GM21447 (cell line): ENCODE measurements around the gene PTGER3.

ENCODE experiments used
- ATAC-seq: cut with Tn5 transposase; IDR thresholded peaks from one replicate; pipeline ENCODE4 v1.9.1; 2021; ENCODE audit not compliant: unreplicated experiment

Gene PTGER3

DNA sequence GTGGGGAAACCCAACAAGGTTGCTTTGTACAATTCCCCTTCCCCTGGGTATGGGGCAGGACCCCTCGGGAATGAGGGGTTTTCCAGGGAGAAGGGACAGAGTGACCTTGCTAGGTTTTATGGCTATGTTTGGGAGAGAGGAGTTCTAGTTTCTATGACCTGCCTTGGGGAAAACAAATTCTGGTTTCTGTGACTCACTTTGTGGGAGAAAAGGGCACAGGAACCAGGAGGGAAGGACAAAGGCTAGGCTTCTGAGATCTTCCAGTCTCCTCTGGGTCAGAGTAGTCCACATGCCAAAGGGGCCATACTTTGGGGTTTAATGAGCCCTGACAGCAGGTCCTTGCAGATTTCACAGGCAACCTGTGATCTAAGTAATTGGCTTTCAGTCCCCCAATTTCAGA lies 5.5 kb upstream of the PTGER3 start:
- no peak for ATAC-seq

DNA sequence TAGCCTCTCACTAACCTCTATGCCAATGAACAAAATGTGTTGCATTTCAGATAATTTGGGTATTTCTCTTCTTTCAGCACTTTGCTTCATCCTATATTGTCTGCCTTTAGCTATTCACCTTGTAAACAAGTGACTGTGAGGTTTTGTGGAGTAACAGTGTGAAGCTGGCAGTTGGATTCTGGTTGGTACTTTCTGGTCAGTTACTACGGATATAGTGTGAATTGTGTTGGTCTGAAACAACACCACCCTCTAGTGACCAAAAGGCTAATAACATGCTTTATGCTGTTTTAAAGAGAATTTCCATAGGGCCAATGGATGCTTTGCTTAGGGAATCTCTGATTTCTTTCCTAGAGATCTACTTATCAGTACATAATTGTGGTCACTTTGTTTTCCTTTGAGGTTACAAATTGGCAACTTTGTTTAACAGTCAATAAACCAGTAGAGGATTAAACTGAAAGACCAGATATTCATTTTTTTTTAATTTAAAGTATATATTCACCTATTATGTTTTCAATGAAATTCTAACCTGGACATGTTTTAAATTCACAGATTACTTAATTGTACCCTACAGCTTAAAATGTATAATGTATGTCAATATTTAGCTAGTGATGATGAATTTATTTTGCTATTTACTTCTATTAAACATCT lies 2.5 kb upstream of the PTGER3 start:
- ATAC-seq, result peak; percentile 55

DNA sequence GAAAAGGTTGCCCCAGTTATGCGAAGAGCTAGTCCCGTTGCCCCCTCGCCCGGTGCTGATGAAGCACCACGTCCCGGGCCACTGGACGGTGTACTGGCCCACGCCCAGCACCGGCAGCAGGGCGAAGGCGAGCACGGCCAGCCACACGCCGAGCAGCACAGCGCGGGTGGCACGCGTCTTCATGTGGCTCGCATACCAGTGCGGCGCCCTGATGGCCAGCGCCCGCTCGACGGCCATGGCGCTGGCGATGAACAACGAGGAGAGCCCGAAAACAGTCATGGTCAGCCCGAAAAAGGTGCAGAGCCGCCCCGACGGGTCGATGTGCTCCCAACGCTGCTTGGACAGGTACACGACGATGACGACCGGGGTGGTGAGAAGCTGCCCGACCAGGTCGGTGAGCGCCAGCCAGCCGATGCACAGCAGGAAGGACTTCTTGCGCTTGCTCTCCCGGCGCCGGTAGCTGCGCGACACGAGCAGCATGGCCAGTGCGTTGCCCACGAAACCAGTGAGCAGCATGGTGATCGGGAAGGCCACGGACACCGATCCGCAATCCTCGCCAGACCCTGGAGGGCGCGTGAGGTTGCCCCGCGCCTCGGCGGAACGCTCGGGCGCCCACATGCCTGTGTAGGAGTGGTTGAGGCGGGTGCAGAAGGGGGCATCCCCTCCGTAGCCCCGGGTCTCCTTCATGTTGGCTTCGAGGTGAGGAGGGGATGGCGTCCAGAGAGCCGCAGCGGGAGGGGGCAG lies 553 bp downstream of the PTGER3 start:
- peak; percentile 15 for ATAC-seq

DNA sequence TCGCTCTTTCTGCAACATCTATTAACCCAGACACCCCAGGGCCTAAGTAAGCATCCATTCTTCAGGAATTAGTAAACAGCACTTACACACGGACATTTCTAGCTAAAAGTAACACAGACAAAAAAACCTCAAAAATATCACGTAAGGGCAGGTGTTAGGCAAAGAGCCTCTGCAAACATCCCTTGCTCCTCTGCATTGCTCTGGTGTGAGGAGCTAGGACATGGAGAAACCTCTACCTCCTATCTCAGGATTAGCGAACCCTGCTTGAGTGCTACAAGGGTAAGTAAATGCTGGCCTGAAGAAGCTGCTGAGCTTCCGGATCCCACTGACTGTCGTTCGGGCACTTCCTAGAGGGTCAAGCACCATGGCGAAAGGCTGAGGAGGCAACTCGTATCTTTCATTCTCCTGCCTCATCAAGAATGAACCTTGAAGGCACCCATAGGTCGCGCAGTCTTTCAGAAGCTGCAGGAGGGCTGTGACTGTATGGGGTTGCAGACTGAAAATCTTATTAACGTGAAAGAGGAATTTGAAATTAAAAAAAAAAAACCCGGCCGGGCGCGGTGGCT lies 2.1 kb downstream of the PTGER3 start:
- no peak for ATAC-seq

DNA sequence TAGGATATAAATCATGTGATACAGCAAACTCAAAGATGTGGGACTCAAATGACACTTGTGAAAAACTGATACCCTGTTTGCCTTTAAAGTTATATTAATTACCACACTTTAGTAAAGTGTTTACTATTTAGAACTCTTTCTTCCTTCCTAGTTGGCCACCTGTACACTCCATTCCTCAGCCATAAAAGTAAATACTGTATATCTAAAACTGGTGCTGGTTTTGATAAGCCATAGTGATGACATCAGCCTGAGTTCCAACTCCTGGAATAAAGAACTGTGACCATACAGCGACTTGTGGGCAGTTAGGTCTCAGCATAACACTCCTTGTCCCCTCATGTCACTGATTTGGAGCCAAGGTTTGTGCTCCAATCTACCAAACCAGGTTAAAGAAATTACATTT lies 2.8 kb downstream of the PTGER3 start:
- no peak for ATAC-seq

DNA sequence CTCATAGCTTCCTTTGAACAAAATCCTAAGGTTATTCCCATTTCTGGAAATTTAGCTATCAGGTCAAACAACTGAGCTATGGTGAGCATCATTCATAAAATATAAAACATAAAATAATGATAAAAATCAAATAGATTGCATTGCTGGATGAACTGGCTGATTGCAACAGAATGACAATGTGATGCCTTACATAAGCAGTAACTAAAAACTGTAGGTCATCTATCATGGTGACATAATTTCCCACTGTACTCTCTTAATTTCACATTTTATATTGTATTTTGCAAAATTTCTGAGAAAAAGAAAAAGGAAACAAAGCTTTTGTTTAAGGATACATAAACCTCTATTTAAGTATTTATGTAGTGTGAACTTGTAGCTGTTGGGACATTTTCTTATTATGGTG lies 4.6 kb downstream of the PTGER3 start:
- ATAC-seq, result no peak

DNA sequence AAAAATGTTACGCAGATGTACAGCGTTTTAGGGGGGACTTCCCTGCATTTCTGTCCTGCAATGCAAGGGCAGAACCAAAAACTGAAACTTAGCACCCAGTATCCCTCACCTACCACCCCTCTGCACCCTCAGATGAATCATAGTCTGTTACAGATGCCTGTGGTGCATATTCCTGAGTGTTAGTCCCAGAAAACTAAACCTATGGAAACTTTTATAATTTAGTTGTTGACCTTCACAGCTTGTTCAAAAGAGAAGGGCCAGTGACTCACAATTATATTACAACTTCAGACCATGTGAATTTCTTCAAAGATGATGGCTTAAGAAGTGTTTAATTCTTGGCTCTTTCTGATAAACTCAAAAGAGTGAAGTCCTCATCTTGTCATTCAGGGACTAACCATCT lies 5.8 kb downstream of the PTGER3 start:
- no peak for ATAC-seq

DNA sequence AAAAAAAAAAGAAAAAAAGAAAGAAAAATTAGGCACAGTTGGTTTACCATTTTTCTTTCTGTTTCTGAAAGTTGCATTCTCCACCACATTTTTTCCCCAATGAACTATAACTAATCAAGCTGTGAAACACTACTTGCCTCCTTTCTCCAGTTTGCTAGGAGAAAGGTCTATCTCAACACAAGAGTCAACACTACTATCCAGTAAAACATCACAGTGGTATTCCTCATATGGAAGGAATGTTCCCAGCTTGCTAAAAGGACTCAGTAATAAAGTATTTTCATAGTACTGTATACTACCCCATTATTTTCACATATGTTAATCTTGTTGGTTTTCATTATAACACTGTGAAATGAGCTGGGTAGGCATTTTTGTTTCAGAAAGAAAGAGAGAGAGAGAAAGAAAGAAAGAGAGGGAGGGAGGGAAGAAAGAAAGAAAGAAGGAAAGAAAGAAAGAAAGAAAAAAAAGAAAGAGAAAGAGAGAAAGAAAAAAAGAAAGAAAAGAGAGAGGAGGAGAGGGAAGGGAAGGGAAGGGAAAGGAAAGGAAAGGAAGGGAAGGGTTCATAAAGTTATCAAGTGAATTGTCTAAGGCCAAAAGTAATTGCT lies 7.9 kb downstream of the PTGER3 start:
- no peak for ATAC-seq

DNA sequence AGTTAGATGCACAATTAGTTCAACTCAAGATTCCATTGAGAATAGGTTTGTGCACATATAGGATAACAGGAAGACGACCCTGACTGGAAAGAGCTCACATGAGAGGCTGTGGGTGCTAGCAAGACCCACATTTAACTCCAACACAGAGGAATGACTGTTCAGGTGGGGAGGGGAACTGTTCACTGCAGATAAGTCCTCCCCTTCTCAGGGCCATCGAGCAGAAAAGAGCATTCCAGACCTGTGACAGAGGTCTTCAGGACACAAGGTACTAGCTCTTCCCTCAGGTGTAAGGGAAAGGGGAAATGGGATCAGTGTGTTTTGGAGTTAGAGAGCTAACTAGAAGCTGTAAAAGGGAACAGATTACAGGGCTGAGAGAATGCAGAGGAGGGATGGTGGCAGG lies 8.7 kb downstream of the PTGER3 start:
- ATAC-seq, result no peak

DNA sequence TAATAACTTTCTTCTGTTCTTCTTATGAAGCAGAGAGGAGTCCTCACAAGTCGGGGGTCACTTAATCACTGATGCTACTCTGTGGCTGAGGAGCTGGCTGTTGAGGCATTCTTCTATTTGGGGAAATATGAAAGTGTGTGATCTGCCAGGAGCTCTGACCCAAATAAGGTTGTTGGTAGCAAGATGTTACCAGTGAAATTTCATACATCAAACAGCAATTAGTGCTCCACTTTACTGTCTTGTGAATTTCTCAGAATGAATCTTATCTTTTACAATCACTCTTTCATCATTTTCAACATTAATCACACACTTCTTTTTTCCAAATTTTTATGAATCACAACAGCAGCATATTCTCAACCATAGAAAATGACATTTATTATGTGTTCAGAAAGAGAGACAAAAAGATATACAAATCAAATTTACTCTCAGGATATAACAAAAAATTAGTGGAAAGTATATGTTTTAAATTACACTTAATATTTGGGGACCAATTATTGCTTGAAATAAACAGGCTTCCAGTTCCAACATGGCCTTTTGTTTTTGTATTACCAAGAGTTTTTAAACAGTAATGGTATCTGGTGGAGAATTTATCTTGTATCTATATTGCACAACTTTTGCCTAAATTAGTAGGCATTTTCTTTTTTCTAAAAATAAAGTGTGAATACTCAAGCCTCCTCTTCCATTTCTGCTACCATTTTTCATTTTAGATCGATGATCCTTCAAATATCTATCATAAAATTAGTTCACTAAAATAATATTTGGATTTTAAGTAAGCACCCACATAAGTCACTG lies 9.6 kb downstream of the PTGER3 start:
- no peak for ATAC-seq

DNA sequence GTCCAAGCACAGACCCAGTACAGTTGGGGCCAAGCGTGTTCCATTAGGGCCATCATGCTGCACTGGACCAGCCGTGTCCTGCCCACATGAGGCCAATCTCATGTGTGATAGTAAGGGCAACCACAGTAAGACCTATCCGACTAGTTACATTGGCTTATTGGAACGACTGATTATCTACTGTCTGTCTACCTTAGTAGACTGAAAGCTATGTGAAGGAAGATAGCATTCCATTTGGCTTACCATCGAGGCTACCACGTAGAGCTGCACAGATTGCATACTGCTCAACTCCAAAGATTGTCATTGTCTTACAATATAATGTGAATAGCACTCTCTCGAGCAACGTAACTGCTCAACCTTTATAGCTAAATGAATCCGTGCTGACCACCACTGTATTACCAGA lies 10.6 kb downstream of the PTGER3 start:
- no peak for ATAC-seq

DNA sequence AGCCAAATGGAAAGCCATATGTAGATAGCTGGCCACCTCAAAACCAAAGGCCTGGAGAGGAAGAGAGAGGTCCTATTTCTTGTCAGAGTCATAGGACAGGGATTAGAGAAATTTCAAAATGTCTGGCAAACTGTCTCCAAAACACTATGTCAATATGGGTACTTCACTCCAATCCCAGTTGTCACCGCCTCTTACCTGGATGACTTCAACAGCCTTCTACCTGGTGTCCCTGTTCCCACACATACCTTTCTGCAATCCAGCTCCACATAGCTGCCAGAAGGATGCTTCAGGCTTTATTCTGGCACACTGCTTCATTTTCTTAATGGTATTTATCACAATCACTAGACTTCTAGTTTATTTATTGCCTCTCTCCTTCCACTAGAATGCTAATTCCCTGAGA lies 14.5 kb downstream of the PTGER3 start:
- no peak for ATAC-seq

DNA sequence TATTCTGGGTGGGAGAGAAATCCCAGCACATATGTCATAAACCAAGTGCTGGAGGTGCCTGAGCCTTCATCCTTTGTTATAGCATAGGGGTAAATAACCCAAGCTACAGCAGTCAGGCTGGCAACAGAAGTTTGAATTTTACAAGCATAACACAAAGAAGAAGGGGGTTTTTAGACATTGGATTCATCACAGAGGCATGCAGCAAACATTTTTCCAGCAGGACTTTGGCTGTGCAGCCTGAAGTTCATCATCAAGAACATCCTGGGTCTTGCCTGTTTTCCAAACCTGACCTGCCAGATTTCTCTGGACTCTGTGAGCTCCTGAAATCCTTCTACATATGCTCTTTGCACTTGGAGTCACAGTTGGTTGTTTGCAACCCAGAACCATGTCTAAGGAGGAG lies 16.2 kb downstream of the PTGER3 start:
- ATAC-seq, result no peak

DNA sequence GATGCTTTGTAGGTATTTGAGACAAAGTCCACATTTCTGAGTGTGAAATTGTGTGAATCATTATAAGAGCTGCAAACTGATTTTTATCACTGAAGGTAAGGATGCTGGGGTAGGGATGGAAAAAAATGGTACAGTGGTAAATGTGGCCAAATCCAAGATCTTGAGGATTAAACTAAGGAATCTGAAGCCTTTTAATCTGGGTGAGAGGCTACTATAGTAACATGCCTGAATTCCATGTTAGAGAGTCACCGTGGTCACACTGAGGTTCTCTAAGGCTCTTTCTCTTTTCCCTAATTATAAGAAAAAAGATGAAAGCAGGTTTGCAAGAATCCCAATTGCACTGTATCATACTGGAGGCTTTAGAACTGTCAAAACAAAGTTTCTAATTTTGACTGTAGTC lies 17.6 kb downstream of the PTGER3 start:
- ATAC-seq, result no peak

DNA sequence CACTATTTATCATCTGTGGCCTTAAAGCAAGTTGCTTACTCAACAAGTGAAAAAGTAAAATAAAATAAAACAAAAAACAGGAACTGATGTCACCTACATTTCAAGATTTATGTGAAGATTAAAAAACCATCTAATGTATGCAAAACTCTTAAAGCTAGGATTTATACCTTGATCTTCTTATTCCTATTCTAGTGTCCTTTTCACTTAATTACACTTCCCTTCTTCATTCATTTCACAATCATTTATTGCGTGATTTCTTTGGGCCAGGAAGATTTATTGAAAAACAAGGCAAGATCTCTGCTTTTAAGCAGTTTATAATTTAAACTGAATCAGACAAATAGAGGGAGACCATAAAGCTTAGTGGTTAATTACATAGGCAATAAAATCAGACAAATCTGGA lies 18.6 kb downstream of the PTGER3 start:
- no peak for ATAC-seq

DNA sequence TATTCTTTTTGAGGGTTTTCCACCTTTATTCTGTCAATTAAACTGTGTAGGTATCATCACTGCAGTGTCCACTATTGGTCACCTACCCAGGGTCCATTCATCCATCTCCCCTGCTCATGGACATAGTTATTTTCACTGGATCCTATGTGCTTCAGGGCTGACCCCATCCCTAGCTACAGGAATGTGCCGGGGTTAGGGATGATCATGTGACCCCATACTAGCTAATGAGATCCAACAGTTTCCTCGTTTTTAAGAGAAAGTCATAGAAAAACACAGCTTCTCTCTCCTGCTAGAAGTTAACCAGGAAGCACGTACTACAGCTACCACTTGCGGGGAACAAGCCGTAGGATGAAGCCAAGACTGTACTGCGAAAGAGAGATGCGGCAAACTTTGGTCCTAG lies 19.6 kb downstream of the PTGER3 start:
- ATAC-seq, result no peak

DNA sequence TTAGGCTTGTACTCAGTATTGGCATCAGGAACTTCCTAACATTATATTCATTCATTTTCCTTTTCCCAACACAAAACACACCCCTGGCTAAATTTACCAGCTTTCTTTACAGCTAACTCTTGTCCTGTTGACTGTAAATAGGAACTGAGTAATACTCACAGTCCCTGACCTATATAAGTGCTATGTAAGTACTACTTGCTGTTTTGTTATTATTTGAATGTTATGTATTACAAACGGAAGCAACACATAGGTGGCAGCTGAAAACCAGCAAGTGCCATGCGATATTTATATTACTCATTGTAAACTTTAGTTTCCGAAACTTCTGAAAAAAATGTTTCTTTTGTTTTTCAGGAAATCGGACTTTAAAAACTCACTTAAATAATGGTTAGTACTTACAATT lies 21.5 kb downstream of the PTGER3 start:
- no peak for ATAC-seq

DNA sequence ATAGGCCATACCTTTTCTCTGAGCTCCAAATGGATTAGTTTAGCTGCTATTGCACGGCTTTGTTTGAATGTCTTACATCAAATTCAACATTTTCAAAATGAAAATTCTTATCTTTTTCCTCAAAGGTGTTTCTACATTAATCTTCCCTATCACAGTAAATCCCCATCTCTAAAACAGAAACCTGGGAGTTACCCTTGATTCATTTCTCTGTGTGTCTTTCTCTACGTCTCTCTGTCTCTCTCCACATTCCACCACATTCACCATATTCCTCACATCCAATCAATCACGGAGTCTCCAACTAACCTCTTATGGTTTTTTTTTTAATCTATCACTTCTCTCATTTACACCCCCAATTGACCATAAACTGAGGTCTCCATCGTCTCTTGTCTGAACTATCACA lies 24.1 kb downstream of the PTGER3 start:
- no peak for ATAC-seq

DNA sequence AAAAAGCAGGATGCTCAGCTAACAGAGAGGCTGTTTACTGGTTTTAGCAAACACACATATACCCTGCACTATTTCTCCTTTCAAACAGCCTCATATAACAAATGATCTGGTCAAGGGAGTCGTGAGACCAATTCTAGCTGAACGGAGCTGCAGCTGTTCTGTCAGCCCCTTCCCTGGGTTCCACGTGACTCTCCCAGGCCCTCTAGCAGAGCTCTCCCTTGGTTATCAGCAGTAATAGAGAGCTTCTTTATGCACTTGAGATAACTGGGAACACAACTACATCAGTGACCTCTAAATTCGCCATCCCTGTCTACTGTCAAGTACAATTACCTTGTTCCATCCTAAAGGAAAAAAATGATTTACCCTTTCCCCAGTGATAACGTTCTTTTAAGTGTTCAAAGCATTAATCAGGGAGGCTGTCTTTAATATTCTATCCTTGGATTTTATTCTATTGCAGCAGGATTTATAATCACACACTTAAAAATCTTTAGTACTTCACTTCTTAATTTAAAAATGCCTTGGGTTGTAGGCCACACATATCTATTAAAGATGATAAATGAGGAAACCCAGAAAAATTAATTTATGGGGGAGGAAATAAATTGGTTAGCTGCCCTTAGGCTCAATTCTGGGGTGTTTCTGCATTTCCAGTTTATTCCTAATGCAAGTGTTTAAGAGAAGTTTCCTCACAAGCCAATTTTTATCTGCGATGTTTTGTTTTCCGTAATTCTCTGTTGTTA lies 28.2 kb downstream of the PTGER3 start:
- no peak for ATAC-seq

DNA sequence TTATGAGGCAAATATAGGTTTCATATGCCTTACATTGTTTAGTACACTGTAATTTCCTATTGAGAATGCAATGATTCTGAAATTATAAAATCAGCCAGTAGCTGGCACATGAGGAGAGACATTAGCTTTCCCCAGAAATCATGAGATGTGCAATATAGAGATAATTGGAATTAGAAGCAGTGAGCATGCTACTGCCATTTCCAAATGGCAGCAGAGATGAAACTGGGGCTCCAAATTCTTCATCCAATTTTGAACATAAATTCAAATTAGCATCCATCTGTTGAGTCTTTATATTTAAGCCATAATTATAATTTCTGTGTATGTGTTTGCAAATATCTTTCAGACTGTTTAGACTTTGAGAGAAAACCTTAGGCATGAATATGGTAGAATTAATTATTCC lies 28.8 kb downstream of the PTGER3 start:
- no peak for ATAC-seq

DNA sequence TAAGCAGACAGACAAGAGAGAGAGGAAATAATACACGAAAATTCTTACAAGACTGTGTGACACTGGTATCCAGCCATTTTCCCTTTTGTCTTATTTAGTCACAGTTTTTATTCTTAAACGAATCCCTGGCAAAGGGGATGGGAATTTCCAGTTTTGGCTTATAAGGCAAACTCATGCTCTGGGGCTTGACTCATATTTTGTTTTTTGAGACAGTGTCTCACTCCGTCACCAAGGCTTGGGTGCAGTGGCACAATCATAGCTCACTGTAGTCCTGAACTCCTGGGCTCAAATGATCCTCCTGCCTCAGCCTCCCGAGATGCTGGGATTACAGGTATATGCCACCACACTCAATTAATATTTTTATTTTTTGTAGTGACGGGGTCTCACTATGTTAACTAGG lies 31.9 kb downstream of the PTGER3 start:
- ATAC-seq, result no peak
